K562 (cell line): ENCODE measurements around the gene SDR9C7. TPM values are rescaled to one million over a fixed set of nuclear protein-coding genes. Genes with fewer than 3 reads are reported as not detected.

ENCODE experiments used
- ADNP ChIP-seq: fragments of 200-800 bp; sonication (Bioruptor generic); IDR thresholded peaks from 2 replicates; pipeline ENCODE4 v1.6.1; 2016; ENCODE audit warnings: missing genetic modification characterization, missing compliant biosample characterization
- BCL6 ChIP-seq: fragments of 250-450 bp; sonication (Bioruptor Pico); IDR thresholded peaks from 2 replicates; pipeline ENCODE4 v1.4.0; 2020
- BCOR ChIP-seq: fragments of 450-650 bp; IDR thresholded peaks from 2 replicates; pipeline ENCODE4 v1.6.1; 2016
- BMI1 ChIP-seq: fragments of 150-350 bp; IDR thresholded peaks from 2 replicates; pipeline ENCODE4 v1.6.1; 2014; ENCODE audit warnings: low read length
- CBFA2T2 ChIP-seq: fragments of 450-650 bp; conservative IDR thresholded peaks from 2 replicates; pipeline ENCODE4 v1.6.1; 2017; ENCODE audit warnings: mild to moderate bottlenecking
- CHD1 ChIP-seq: fragments of 200-600 bp; sonication (generic); IDR thresholded peaks from one replicate; pipeline ENCODE4 v1.6.1; 2012; ENCODE audit warnings: mild to moderate bottlenecking, moderate library complexity, low read length, inconsistent platforms
- ELF2 ChIP-seq: fragments of 250-450 bp; sonication (Bioruptor Pico); IDR thresholded peaks from 2 replicates; pipeline ENCODE4 v1.5.0; 2021; ENCODE audit warnings: mild to moderate bottlenecking
- ETS2 ChIP-seq: IDR thresholded peaks from 2 replicates; pipeline ENCODE4 v1.6.1; 2016; ENCODE audit warnings: borderline replicate concordance, missing genetic modification characterization, mild to moderate bottlenecking, moderate library complexity, missing compliant biosample characterization; ENCODE audit not compliant: poor library complexity, severe bottlenecking
- FOXJ2 ChIP-seq: fragments of 200-800 bp; sonication (Bioruptor generic); IDR thresholded peaks from 2 replicates; pipeline ENCODE4 v1.6.1; 2016; ENCODE audit warnings: missing genetic modification characterization, missing compliant biosample characterization
- FOXK2 ChIP-seq, 2 experiments: fragments of 450-650 bp; IDR thresholded peaks in 1 of 2; conservative IDR thresholded peaks in 1 of 2; 2 replicates each; pipeline ENCODE4 v1.6.1; 2016; ENCODE audit warnings: low read depth in 2 of 2, mild to moderate bottlenecking in 1 of 2
- GABPB1 ChIP-seq: sonication (generic); formaldehyde crosslinking; IDR thresholded peaks from 2 replicates; pipeline ENCODE4 v1.8.0; 2022; ENCODE audit warnings: mild to moderate bottlenecking, missing genetic modification reagents
- GATAD2A ChIP-seq: fragments of 450-650 bp; IDR thresholded peaks from 2 replicates; pipeline ENCODE4 v1.6.1; 2017
- HDAC1 ChIP-seq, 2 experiments: fragments of 450-650 bp; IDR thresholded peaks; 2 replicates each; pipeline ENCODE4 v1.6.1; 2016 to 2017; ENCODE audit warnings: inconsistent platforms in 1 of 2, mild to moderate bottlenecking in 1 of 2, moderate library complexity in 1 of 2
- HMG20A ChIP-seq: fragments of 450-650 bp; formaldehyde crosslinking; conservative IDR thresholded peaks from 2 replicates; pipeline ENCODE4 v1.4.0; 2020; ENCODE audit warnings: mild to moderate bottlenecking, mixed read lengths
- MAFG ChIP-seq: fragments of 450-650 bp; conservative IDR thresholded peaks from 2 replicates; pipeline ENCODE4 v1.6.1; 2016; ENCODE audit warnings: missing genetic modification characterization, missing compliant biosample characterization
- MTA3 ChIP-seq: fragments of 450-650 bp; formaldehyde crosslinking; IDR thresholded peaks from 2 replicates; pipeline ENCODE4 v1.6.1; 2017; ENCODE audit warnings: mild to moderate bottlenecking, borderline replicate concordance
- POLR2AphosphoS2 ChIP-seq: IDR thresholded peaks from 2 replicates; pipeline ENCODE4 v1.6.1; 2012; ENCODE audit warnings: low read length, improper control_type of control experiment
- RFX7 ChIP-seq: fragments of 250-450 bp; sonication (Bioruptor Pico); IDR thresholded peaks from 2 replicates; pipeline ENCODE4 v1.5.1; 2021; ENCODE audit warnings: mild to moderate bottlenecking
- SMARCE1 ChIP-seq: fragments of 450-650 bp; IDR thresholded peaks from 2 replicates; pipeline ENCODE4 v1.7.1; 2016; ENCODE audit warnings: mild to moderate bottlenecking
- TEAD2 ChIP-seq: fragments of 450-650 bp; IDR thresholded peaks from 2 replicates; pipeline ENCODE4 v1.6.1; 2016; ENCODE audit warnings: missing genetic modification characterization, control low read depth, missing compliant biosample characterization
- TFAM ChIP-seq: fragments of 250-450 bp; sonication (Bioruptor Pico); conservative IDR thresholded peaks from 2 replicates; pipeline ENCODE4 v1.5.0; 2021; ENCODE audit warnings: mild to moderate bottlenecking, moderate library complexity
- ZFPM2 ChIP-seq: fragments of 250-450 bp; sonication (Bioruptor Pico); IDR thresholded peaks from 2 replicates; pipeline ENCODE4 v1.5.1; 2022; ENCODE audit warnings: mild to moderate bottlenecking
- ZKSCAN1 ChIP-seq: fragments of 150-350 bp; IDR thresholded peaks from 2 replicates; pipeline ENCODE4 v1.6.1; 2016; ENCODE audit warnings: low read depth, low read length
- polyA plus RNA-seq, 8 experiments: library from polyadenylated mRNA; depleted of rRNA in 4 of 8; stranded (reverse) in 5 of 8; unstranded in 3 of 8; fragments of >200 nt; fragmentation: Nextera tagmentation in 2 of 8; fragmentation: Illumina TruSeq in 1 of 8; extraction: Ambion mirVana in 2 of 8; extraction: Trizol in 1 of 8; gene quantifications; 2 replicates each; pipeline versions ENCODE4 v1.2.1 to v1.2.3, GENCODE V29; 2011 to 2014; ENCODE audit warnings: inconsistent platforms in 1 of 8, missing spikeins in 1 of 8
- total RNA-seq, 7 experiments: library from RNA; depleted of rRNA in 6 of 7; stranded (reverse); fragments of >200 nt in 6 of 7; fragmentation: Illumina TruSeq in 2 of 7; extraction: Trizol in 2 of 7; gene quantifications; 2 replicates each; pipeline versions ENCODE4 v1.2.1 to v1.2.3, GENCODE V29; 2011 to 2021; ENCODE audit warnings: low replicate concordance in 1 of 7
- TF ChIP-seq, protein P1 (sequence below): fragments of 250-450 bp; sonication (Bioruptor Pico); IDR thresholded peaks from 2 replicates; pipeline ENCODE4 v1.4.0; 2020; ENCODE audit warnings: mild to moderate bottlenecking
- TF ChIP-seq, protein P2 (sequence below): fragments of 250-450 bp; sonication (Bioruptor Pico); IDR thresholded peaks from 2 replicates; pipeline ENCODE4 v1.4.0; 2020; ENCODE audit warnings: mild to moderate bottlenecking, moderate library complexity
- TF ChIP-seq, protein P3 (sequence below): fragments of 200-800 bp; sonication (Bioruptor generic); IDR thresholded peaks from 2 replicates; pipeline ENCODE4 v1.6.1; 2017; ENCODE audit warnings: missing genetic modification characterization, missing compliant biosample characterization
- TF ChIP-seq, protein P4 (sequence below): fragments of 250-450 bp; sonication (Bioruptor Pico); IDR thresholded peaks from 2 replicates; pipeline ENCODE4 v1.6.1; 2021; ENCODE audit warnings: mild to moderate bottlenecking

Gene SDR9C7
- total and polyA plus RNA-seq, 9 of the 15 experiments (the other 6 are each of a cell fraction or from before 2014, with no cell fraction given), result 0.04 to 0.59 (median 0.06) TPM; not detected in 6

DNA sequence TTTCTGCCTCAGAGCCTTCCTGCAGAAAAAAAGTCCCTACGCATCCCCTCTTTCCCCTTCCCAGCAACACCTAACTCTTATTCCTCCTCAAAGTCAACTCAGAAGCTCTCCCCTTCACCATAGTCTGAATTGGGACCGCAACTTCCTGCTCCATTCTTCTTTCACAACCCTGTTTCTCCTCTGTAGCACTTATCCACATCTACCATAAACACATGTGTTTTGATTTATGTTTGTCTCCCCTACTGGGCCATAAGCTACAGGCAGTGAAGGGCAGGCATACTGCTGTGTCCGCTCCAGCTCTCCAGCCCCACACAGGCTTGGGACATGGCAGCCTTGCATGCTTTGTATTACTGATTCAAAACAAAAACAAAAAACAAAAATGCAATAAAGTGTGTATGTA, 5.9 kb downstream of the SDR9C7 start (continued):
- no peak for TF ChIP-seq BCL6 (CRISPR knock-in tag)
- TF ChIP-seq MTA3, result 0 out of 2 replicates have a peak, but pooled peaks have one; percentile 23
- TF ChIP-seq, protein P1, sequence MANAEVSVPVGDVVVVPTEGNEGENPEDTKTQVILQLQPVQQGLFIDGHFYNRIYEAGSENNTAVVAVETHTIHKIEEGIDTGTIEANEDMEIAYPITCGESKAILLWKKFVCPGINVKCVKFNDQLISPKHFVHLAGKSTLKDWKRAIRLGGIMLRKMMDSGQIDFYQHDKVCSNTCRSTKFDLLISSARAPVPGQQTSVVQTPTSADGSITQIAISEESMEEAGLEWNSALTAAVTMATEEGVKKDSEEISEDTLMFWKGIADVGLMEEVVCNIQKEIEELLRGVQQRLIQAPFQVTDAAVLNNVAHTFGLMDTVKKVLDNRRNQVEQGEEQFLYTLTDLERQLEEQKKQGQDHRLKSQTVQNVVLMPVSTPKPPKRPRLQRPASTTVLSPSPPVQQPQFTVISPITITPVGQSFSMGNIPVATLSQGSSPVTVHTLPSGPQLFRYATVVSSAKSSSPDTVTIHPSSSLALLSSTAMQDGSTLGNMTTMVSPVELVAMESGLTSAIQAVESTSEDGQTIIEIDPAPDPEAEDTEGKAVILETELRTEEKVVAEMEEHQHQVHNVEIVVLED, result no peak
- TF ChIP-seq BCOR, result no peak
- TF ChIP-seq RFX7 (CRISPR knock-in tag), result no peak
- TF ChIP-seq, protein P2, sequence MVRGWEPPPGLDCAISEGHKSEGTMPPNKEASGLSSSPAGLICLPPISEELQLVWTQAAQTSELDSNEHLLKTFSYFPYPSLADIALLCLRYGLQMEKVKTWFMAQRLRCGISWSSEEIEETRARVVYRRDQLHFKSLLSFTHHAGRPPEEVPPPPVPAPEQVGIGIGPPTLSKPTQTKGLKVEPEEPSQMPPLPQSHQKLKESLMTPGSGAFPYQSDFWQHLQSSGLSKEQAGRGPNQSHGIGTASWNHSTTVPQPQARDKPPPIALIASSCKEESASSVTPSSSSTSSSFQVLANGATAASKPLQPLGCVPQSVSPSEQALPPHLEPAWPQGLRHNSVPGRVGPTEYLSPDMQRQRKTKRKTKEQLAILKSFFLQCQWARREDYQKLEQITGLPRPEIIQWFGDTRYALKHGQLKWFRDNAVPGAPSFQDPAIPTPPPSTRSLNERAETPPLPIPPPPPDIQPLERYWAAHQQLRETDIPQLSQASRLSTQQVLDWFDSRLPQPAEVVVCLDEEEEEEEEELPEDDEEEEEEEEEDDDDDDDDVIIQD (CRISPR knock-in tag), result no peak
- TF ChIP-seq, protein P3, sequence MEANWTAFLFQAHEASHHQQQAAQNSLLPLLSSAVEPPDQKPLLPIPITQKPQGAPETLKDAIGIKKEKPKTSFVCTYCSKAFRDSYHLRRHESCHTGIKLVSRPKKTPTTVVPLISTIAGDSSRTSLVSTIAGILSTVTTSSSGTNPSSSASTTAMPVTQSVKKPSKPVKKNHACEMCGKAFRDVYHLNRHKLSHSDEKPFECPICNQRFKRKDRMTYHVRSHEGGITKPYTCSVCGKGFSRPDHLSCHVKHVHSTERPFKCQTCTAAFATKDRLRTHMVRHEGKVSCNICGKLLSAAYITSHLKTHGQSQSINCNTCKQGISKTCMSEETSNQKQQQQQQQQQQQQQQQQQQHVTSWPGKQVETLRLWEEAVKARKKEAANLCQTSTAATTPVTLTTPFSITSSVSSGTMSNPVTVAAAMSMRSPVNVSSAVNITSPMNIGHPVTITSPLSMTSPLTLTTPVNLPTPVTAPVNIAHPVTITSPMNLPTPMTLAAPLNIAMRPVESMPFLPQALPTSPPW (CRISPR knock-in tag), result no peak
- peak; percentile 53 to 71; a peak in 2 of 4 replicates for TF ChIP-seq FOXK2 (conservative IDR thresholded peaks at IDR 0.05 in 1 of 2, IDR thresholded peaks at IDR 0.05 in 1 of 2; ENCODE audit: low read depth in 2 of 2)
- no peak for TF ChIP-seq POLR2AphosphoS2
- 0 out of 2 replicates have a peak, but pooled peaks have one; percentile 28 for TF ChIP-seq CBFA2T2
- TF ChIP-seq HMG20A (CRISPR knock-in tag), result no peak
- TF ChIP-seq ZFPM2 (CRISPR knock-in tag), result no peak
- no peak for TF ChIP-seq ETS2
- TF ChIP-seq FOXJ2 (tag), result no peak
- no peak for TF ChIP-seq CHD1
- no peak for TF ChIP-seq TEAD2 (tag)
- no peak for TF ChIP-seq ADNP (tag)
- TF ChIP-seq TFAM (CRISPR knock-in tag), result no peak
- peak; percentile 43; the same call in 1 of the 2 replicates for TF ChIP-seq SMARCE1
- no peak for TF ChIP-seq GABPB1 (CRISPR knock-in tag)
- no peak for TF ChIP-seq MAFG
- TF ChIP-seq BMI1, result no peak
- no peak for TF ChIP-seq GATAD2A
- TF ChIP-seq, protein P4, sequence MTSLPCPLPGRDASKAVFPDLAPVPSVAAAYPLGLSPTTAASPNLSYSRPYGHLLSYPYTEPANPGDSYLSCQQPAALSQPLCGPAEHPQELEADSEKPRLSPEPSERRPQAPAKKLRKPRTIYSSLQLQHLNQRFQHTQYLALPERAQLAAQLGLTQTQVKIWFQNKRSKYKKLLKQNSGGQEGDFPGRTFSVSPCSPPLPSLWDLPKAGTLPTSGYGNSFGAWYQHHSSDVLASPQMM (CRISPR knock-in tag), result no peak
- TF ChIP-seq ELF2, result no peak
- 0 out of 4 replicates have a peak, but pooled peaks of 1 of the 2 experiments have one; percentile 23 for TF ChIP-seq HDAC1 (IDR thresholded peaks at IDR 0.05)
- no peak for TF ChIP-seq ZKSCAN1
